ENCODE results near the gene WRAP73.

The WRAP73 gene

DNA sequence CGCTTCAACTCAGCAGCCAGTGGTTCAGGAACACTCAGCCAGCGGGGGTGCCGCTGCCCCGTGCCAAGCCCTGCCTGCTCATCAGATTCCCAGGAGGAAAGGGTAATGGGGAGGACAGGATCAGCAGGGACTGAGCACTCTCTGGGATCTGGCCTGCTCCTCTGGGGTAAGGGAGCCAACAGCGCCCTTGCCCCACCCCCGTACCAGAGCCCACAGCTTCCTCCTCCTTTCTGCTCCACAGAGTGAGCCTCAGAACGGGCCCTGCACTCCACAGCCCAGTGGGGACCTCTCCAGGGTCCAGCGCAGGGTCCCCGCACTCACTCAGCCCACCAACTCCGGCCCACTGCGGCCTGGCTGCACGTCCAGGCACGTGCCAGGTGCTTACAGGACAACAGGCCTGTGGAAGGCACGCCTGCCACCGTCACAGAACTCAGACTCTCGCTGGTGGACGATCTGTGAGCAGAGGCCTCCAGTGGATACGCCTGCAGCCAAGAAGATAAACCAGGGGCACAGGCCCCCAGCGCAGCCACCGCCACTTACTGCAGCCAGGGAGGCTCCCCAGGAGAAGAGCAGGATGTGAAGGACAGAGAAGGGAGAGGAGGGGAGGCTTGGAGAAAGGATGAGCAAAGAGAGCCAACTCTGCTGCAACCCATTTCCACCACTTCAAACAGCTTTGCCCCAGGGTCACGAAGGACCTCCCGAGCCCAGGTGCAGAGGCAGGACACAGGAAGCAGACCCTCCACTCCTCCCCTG lies 40.7 kb downstream of the WRAP73 start:
- DNase-seq, result no peak

DNA sequence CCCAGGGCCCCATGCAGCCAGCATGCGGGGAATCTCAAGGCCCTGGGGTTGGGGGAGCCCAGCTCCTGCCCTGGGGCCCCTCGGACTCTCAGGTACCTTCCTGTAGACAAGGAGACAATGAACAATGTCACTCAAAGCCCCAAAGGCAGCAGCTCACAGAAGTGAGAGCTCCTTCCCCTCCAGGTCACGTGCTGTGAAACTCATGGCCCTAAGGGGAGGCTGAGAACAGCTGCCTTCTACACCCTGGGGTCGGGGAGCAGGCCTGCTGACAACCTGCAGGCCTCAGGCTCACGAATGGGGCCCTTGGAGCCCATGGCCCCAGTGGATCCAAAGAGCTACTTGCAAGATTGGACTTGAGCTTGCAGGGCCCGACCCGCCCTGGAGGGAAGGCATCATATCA lies 41.7 kb downstream of the WRAP73 start:
- DNase-seq, result no peak

DNA sequence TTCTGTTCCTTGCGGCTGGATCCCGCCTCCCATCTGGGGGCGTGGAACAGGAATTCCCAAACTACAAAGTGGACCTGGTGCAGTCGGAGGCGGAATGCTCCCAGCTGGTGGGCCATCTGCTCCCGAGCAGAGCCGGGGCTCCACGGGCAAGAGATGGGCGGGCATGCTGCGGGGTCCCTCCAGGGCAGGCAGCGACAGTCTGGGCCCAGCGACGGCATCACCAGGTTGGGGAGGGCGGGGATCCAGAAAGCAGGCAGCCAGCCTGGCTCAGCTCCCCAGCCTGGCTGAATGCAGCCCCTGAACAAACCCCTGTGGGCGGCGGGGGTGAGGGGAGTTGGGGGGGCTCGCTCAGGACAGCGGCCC lies 42.2 kb downstream of the WRAP73 start:
- DNase-seq, result no peak

DNA sequence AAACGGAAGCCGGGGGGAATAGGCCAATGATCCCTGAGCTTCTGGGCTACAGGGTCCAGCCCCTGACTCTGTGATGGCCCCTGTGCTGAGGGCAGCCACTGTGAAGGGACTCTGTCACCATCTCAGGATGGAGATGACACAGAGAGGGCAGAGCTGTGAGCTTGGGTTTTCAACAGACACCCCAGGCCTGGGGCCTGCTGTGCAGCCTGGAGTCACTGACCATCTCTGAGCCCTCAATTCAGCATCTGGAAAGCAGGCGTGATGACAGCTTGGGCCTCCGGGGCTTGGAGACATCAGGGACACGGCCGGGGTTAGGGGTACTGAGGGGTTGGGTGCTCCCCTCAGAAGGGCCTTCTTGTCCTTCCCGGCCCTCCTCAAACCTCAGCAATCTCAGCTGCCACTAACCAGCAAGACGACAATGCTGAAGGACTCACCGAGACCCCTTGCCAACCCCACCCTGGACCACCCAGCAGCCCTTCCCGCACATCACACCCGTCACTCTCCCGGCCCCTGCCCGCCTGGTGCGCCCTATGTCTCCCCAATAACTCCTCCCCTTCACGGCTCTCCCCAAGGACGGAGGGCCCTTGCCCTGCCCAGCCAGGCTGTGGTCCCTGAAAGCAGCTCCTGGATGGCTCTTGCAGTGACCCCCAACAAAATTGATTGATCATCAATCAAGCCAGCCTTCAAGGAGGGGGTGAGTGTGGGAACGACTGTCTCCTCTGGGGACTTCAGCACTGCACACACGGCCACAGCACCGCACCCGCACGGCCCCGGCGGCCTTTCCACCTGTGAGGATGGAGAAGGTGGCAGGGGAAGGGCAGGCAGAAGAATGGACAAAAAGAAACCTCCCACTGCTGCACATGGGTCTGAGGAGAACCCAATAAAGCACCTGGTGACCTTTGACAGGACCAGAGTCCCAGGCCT lies 42.9 kb downstream of the WRAP73 start:
- DNase-seq, result no peak

DNA sequence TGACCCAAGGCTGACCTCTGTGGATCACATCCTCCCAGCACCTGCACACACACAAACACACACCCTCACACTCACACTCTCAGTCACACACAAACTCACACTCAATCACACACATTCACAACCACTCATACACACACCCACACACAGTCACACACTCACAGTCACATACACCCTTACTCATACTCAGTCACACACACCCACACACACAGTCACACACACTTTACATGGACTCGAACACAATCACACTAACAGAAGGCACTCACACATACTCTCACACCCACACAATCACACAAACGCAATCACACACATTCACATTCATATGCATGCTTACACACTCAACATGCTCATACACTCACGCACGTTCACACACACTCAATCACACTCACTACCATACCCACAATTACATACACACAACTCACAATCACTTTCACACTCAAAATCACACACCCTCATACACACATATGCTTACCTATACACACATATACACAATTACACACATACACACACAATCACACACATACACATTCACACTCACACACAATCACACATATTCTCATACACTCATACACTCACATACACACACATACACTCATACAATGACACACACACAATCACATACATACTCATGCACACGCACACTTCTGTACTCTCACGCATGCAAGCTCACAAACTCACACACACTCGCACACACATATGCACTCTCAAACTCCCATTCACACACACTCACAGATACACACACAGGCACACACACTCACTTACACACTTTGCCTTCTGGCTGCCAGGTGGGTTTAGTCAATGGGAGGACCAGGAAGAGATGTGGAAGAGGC lies 44.7 kb downstream of the WRAP73 start:
- DNase-seq, result no peak

DNA sequence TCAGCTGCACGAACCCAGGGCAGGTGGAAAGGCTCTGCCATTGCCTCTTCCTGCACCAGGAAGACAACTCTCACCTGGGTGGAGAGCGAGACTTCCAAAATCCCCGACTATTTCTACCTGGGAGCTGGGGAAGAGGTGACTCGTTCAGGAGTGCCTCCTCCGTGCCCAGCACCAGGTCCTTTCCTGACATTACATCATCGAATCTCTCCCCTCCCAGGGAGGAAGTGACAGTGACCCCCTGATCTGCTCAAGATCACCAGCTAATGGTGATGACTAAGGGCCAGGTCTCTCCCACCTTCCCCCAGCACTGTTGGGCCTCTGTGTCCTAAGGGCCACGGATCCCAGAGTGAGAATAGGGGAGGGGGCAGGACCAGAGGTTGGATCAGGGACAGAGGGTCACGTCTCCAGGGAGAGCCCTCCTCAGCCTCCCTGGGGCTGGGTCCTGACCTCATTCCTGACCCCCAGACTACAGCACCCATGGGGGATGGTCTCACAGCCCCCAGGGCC lies 45.4 kb downstream of the WRAP73 start:
- DNase-seq, result no peak

DNA sequence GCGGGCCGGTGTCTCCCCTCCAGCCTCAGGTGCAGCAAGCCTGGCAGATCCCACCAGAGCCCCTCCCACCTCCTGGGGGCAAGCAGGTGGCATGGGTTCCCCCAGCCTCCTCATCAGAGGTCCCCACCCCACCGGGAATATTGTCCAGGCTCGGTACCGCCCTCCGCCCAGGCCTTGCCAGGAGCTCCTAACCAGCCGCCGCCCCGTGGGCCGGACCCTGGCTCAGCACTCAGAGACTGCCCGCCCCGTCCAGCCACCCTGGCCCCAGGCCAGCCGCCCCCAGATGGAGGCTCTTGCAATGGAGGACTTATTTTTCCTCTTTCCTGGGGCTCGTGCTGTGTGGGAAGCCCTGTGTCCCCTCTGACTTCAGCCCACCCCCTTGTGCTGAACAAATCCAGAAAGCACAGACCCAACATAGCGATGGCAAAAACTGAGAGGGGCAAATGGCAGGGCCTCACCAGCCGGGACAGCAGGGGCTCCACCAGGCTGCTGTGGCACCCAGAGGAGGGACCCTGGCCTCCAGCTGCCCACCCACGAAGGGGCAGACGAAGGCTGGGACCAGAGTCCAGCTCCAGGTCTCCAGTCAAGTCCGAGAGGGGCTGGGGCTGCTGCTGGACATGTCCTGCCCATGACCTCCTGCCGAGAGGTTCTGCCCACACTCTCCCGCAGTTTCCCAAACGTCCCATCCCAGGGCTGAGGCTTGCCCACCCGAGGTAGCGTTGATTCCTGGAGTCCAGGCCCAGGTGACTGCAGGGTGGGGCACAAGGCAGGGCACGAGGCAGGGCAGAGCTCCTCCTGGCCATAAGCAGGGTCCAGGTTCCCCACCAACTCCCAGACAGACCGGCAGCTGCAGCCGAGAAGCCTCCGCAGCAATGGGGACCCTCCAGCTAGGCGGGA lies 46.1 kb downstream of the WRAP73 start:
- DNase-seq, result no peak

DNA sequence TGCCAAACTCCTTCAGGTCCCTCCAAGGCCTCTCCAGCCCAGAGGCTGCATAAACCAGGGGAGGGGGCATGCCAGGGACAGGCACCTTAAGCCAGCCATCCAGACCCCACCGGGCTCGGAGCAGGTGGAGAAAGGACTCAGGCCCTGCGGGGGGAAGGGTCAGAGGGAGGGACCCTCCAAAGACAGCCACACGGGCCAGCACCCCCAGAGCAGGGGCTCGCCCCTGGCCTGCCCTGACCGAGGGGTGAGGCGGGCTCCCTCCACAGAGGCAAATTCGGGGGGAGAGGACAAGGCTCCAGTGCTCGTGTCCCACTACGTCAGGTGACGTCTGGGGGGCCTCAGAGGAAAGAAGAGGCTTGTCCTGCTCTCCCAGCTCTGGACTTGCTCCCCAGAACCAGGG lies 46.7 kb downstream of the WRAP73 start:
- DNase-seq, result no peak

DNA sequence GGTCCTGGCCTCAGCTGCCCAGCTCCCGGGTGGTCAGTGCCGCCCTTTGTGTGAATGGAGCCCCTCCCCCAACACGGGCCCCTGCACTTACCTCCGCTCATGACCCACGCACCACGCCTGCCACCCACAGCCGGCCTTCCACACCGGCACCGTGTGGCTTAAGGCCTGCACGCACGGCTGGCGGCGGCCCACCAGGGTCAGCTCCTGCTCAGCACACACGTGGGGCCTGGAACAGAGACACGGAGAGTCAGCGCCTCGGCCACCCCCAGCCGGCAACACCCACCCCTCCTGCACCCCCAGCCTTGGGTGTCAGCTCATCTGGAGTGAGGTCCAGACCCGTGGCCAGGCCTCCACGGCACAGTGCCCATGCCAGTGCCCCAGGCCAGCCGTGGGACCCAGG lies 47.5 kb downstream of the WRAP73 start:
- DNase-seq, result no peak

DNA sequence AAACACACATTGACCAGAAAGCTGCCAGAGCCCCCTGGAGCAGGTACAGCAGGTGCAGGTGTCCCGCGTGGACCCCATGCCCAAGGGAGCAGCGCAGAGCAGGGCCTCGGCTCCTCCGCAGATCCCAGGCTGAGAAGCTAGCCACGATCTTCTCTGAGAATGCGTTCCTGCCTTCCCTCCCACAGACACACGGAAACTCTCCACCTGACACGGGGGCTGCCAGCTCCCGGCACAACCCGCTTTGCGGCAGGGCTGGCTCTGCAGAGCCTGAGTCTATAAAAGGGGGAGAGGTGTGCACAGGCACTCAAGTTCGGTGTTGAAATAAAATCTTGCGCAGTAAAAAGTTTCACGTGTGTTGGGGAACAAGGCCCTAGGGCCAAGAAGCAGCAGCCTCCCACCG lies 48.2 kb downstream of the WRAP73 start:
- DNase-seq, result no peak

DNA sequence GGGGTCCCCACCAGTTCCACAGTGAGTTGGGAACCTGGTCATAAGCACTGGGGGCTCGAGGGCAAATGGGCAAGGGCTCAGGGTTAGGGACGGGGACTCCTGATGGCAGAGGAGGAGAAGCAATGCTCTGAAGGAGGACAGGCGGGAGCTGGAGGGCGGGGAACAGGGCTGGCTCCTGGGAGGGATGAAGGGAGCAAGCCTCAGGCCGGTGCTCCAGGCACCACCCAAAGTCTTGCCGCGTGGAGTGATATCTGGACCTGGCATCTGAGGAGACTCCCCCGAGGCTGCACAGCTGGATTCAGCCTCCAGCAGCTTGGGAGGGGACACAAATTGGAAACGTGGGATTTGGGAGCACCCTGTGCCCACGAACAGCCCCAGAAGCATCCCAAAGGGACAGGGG lies 49.5 kb downstream of the WRAP73 start:
- DNase-seq, result no peak

DNA sequence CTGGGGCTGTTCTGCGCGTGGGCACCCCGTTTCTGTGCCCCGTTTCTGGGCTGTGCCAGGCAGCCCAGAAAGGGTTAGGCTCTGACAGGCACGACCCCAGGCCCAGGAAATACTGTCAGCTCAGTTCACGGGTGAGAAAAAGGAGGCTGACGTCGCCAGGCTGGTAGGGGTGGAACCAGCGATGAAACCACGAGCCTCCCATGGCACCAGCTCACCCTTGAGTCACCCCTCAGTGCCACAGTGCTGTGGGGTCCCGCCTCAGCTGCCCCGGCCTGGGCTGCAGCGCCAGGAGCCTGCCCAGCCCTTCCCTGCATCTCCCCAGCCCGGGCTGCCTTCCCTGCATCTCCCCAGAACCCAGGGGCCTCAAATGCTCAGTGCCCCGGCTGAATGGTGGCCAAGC lies 50.1 kb downstream of the WRAP73 start:
- no peak for DNase-seq

DNA sequence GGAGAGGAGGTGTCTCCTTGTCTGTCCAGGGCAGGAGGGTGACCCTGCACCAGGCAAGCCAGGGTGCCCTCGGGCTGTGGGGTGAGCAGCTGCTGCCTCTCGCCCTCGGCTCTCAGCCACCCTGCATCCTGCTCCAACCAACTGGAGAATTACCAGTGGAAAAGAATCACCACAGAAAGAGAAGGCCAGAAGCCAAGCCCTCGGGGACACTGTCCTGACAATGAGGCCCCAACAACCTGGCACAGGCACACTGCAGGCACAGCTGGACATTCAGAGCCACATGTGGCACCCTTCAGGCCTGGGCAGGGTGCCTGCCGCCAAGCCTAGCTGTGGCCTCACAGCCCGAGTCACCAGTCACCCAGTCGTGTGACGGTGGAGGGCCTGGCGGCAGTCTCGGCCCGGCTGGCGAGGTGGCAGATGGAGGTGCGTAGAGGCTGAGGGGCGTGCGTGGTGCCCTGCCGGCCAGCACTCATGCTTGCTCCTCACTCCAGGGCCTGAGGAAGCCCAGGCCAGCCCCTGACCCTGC lies 50.6 kb downstream of the WRAP73 start:
- no peak for DNase-seq

DNA sequence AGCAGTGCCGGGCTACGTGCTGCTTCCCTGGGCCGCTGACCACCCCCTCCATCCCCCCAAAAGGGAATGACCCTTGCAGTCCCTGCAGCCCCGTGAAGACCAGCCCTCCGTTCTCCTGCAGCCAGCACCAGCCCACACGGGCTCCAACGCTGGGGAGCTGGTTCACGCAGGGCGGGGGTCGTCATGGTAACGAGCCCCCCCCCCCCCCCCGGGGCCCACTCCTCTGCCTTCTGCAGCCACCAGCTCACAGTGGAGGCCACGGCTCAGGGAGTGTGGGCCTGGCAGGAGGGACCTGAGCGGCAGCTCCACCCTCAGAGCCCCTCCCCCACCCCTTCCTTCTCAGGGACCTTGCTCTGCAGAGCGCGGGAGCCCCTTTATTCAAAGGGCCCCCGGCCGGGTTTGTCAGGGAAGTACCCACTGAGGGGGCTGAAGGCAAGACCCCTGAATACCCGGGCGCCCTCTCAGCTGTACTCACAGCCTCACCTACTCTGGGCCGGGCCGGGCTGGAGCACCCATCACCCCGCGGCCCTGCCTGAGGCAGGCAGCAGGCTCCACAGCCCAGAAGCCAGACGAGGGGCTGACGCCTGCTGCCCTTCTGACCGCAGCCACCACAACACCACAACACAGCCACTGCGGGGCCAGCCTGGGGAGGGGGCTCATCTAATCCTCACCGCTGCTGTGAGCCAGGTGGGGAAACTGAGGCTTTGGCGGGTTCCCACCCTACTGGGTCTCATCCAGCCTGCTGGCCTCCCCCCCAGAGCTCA lies 51.2 kb downstream of the WRAP73 start:
- no peak for DNase-seq

DNA sequence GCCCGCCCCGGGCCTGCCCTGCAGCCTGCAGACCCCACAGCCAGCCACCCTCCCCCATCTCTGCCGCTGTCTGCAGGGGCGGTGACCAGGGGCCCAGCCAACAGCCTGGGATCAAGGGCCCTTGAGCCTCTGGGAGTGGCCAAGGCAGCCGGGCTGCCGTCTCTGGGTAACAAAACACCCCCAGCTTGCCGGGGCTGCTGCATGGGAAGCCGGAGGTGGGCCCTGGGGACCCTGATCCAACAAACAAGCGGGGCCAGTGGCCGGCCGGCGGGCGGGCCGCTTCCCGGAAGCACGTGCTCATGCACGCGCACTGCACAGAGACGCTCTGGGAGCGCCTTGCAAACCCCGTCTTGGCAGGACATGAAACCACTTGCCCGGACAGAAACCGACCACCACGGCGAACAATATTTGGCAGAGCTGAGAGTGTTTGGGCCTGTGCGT lies 51.8 kb downstream of the WRAP73 start:
- no peak for DNase-seq

DNA sequence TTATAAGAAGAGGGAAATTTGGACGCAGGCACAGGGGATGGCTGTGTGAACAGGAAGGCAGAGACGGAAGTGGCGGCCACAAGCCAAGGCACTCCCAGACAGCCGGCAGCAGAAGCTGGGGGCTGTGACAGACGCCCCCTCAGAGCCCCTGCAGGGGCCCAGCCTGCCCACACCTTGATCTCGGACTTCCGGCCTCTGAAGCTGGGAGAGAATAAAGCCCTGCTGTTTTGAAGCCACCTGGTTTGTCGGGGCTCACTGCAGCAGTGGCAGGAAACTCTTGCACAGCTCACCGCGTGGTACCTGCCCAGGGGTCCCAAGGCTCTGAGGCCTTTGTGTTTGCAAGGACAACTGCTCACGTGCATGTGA lies 52.3 kb downstream of the WRAP73 start:
- no peak for DNase-seq

DNA sequence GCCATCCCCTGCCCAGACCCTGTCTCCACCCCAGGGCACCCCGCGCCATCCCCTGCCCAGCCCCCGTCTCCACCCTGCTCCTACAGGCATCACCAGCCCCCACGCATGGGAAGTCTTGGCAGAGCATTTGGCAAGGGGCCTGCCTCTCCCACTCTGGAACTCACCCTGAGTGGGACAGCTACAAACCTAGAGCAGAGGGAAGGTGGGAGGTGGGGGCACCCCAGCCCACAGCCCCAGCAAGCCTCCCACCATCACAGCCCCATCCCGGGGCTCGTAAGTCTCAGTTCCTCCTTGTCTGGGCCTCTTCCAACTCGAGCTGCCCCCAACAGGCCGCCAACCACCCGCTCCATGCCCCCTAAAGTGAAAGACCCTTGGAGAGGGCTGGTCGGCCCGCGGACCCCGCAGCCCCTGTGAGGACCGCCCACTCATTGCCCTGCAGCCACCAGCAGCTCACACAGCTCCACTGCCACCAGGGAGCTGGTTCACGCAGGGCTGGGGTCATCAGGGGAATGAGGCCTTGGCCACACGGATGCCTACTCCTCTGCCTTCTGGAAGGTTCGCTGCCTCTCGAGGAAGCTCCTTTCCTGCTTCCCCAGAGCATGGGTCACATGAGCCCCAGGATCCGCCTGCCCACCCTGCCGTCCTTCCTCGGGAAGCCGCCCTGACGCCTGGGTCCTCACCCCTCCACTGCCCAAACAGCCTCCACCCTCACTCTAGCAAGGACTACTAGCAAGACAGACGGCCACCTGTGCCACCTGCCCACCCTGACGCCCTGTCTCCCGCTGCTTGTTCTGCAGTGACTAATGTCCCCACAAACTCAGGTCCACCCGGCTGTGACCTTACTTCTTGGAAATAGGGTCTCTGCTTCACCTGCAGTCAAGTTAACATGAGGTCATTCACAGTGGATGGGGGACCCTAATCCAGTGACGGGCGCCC lies 53.0 kb downstream of the WRAP73 start:
- DNase-seq, result no peak

DNA sequence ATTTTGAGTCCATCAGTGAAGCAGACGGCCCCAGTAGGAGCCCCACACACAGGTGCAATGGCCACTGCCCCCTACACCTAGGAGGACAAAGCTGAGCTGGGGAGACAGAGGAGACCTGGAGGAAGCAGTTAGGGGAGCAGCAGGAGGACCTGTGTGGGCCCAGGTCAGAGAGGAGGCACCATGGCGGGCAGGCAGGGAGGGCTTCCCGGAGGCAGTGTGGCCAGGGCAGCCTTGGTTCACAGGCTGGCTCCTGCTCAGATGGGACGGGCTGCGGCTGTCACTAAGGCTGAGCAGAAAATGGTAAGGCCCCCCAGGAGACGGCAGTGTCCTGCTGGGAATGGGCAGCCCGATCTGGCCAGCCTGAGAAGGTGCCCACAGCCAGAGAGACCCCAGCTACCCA lies 54.0 kb downstream of the WRAP73 start:
- no peak for DNase-seq

DNA sequence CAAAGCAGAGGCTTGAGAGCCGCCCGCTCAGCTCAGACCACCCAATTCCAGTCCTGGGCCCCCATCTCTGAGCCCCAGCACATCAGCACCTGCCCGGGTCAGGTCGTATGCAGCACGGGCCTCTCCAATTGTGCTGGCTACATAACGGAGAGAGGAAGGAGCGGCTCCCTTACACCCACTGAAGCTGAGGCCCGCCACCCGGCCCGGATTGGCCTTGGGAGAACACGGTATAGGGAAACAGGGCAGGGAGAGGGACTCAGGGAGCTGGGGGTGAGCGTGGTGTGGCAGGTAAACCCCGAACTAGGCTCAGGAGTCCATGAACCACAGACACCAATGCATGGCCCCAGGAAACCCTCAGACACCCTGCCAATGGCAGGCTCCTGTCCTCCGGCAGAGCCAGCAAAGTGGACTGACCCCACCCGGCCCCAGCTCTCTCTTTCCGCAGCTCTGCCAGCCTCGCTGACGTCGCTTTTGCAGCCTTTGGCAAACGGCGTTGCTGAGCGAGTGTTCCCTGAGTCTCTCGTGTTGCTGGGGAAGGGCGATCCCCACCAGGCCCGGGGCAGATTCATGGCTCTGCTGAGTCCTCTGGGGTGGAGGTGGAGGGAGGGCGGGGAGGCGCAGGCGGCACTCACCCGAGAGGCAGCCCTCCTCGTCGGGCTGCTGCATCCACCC lies 55.1 kb downstream of the WRAP73 start:
- DNase-seq, result no peak
